Lower lobe of right lung (tissue), 2 donors: ENCODE measurements around the gene SH2B3. TPM values are rescaled to one million over a fixed set of nuclear protein-coding genes. Genes with fewer than 3 reads are reported as not detected.

Experiments
- ATAC-seq, 2 donors: fragments of 200-7000 bp; cut with Tn5 transposase; one replicate each; pipeline ENCODE4 v1.9.1; 2020 to 2022; ENCODE audit warnings: mild to moderate bottlenecking in 2 of 2, moderate library complexity in 2 of 2
- DNase-seq: peaks from one replicate; pipeline ENCODE4 v3.0.0-alpha.2; 2020
- H3K27ac ChIP-seq: fragments of 200-600 bp; one replicate; pipeline ENCODE4 v1.8.0; 2022
- H3K27me3 ChIP-seq: fragments of 200-600 bp; one replicate; pipeline ENCODE4 v1.8.0; 2022; ENCODE audit warnings: low read depth
- H3K36me3 ChIP-seq: fragments of 200-600 bp; one replicate; pipeline ENCODE4 v1.8.0; 2022; ENCODE audit warnings: mild to moderate bottlenecking
- H3K4me1 ChIP-seq: fragments of 200-600 bp; one replicate; pipeline ENCODE4 v1.8.0; 2022
- H3K4me3 ChIP-seq: fragments of 200-600 bp; one replicate; pipeline ENCODE4 v1.8.0; 2022; ENCODE audit warnings: mild to moderate bottlenecking
- H3K9me3 ChIP-seq: fragments of 200-600 bp; one replicate; pipeline ENCODE4 v1.8.0; 2022
- intact Hi-C: fragments of 100-400 bp; cut with DNase I; formaldehyde crosslinking; loops from one replicate; pipeline ENCODE4 v1.11.0; 2022
- total RNA-seq: library from RNA; stranded (reverse); fragmentation: NEBNext Ultra II Directional; extraction: Animal tissue kit (Norgen Biotek cat#: 25700); gene quantifications from one replicate; pipeline ENCODE4 v1.2.1, GENCODE V29; 2021
- TF ChIP-seq, protein P1 (sequence below): fragments of 200-600 bp; IDR thresholded peaks from one replicate; pipeline ENCODE4 v1.8.0; 2022; ENCODE audit warnings: antibody characterized with exemption, mild to moderate bottlenecking
- donor health status: DM: no; HTN: yes; CAD: no; lungs with severe emphysema.

Gene SH2B3
- total RNA-seq, 1 donor from 2014 or later, result 49.5 TPM

DNA sequence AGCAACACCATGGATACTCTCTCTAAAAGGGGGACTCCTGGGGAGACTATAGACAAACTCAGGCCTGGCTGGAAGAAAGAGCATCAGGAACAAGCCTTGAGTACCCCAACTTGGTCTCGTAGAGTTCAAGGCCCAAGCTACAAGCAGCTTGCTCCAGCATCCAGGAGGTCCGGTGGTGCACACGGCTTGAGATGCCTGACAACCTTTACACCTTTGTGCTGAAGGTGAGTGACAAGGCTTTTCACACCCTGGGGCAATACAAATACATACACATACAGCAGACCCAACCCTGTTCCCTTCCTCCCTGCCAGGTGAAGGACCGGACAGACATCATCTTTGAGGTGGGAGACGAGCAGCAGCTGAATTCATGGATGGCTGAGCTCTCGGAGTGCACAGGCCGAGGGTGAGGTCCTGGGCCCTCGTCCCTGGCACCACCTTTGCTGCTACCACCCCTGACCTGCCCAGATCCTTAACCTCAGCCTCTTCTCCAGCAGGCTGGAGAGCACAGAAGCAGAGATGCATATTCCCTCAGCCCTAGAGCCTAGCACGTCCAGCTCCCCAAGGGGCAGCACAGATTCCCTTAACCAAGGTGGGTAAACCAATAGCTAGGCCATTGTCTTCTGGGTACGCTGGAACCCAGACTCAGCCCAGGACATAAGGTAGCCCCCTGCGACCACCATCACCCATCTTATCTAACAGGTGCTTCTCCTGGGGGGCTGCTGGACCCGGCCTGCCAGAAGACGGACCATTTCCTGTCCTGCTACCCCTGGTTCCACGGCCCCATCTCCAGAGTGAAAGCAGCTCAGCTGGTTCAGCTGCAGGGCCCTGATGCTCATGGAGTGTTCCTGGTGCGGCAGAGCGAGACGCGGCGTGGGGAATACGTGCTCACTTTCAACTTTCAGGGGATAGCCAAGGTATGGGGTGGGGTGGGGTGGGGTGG, 41.2 kb downstream of the SH2B3 start:
- no peaks in the 10 kb centered on the region for H3K27me3 ChIP-seq
- no peak for ATAC-seq
- no peak for DNase-seq
- TF ChIP-seq, protein P1, sequence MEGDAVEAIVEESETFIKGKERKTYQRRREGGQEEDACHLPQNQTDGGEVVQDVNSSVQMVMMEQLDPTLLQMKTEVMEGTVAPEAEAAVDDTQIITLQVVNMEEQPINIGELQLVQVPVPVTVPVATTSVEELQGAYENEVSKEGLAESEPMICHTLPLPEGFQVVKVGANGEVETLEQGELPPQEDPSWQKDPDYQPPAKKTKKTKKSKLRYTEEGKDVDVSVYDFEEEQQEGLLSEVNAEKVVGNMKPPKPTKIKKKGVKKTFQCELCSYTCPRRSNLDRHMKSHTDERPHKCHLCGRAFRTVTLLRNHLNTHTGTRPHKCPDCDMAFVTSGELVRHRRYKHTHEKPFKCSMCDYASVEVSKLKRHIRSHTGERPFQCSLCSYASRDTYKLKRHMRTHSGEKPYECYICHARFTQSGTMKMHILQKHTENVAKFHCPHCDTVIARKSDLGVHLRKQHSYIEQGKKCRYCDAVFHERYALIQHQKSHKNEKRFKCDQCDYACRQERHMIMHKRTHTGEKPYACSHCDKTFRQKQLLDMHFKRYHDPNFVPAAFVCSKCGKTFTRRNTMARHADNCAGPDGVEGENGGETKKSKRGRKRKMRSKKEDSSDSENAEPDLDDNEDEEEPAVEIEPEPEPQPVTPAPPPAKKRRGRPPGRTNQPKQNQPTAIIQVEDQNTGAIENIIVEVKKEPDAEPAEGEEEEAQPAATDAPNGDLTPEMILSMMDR, result no peak
- peaks cover 83% of the 10 kb centered on the region for H3K36me3 ChIP-seq
- intact Hi-C loops, result no loop called here
- peak overlapping the region; percentile 77 for H3K27ac ChIP-seq
- no peak overlapping the region for H3K4me3 ChIP-seq
- H3K4me1 ChIP-seq, result peaks cover 79% of the 10 kb centered on the region
- no peaks in the 10 kb centered on the region for H3K9me3 ChIP-seq

DNA sequence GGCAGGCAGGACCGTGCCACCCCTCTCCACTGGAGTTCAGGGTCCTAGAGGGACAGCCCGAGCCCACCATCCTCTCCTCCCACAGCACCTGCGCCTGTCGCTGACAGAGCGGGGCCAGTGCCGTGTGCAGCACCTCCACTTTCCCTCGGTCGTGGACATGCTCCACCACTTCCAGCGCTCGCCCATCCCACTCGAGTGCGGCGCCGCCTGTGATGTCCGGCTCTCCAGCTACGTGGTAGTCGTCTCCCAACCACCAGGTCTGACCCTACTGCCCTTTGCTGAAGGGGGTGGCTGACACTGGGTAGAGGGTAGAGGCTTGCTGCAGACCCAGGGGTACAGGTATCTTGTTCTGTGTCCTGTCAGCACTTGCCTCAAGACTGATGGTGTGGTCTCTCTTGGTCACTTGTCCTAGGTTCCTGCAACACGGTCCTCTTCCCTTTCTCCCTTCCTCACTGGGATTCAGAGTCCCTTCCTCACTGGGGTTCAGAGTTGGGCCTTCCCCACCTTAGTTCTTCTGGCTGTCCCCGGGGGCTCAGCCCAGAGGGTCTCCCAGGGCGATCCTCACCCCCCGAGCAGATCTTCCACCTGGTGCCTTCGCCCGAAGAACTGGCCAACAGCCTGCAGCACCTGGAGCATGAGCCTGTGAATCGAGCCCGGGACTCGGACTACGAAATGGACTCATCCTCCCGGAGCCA, 42.0 kb downstream of the SH2B3 start:
- Histone ChIP-seq H3K27ac (peak overlapping the region; percentile 12), H3K27me3 (no peaks in the 10 kb centered on the region), H3K4me1 (peaks cover 72% of the 10 kb centered on the region), H3K36me3 (peaks cover 83% of the 10 kb centered on the region), H3K9me3 (no peaks in the 10 kb centered on the region), H3K4me3 (no peak overlapping the region)
- intact Hi-C loops, result no loop called here
- TF ChIP-seq, protein P1, result no peak
- no peak for ATAC-seq
- no peak for DNase-seq

DNA sequence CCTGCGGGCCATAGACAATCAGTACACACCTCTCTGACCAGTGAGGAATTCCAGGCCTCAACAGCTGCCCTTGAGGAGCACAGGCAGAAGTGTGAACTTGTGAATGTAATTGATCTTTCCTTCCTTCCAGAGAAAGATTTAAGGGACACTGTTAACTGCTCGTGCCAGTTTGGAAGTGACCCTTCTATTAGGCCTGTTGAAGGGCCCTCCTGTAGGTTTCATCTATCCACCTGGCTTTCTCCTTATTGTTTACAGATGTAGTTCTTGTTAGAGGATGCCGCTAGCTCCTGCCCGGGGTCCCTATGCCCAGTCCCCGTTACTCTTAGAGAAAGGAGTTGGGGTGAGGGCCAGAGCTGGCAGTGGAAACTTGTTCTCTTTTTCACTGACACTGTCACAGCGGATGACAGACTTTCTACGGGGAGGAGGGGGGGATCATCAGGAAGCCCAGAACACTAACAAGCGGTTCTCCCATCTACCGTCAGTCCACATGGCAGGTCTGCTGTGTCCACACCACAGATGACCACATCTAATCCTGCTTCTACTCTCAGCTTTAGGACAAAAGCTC, 42.6 kb downstream of the SH2B3 start:
- TF ChIP-seq, protein P1, result no peak
- Histone ChIP-seq H3K36me3 (peaks cover 83% of the 10 kb centered on the region), H3K27ac (peak overlapping the region; percentile 12), H3K4me1 (peaks cover 66% of the 10 kb centered on the region), H3K4me3 (no peak overlapping the region), H3K9me3 (no peaks in the 10 kb centered on the region), H3K27me3 (no peaks in the 10 kb centered on the region)
- intact Hi-C loops, result no loop called here
- no peak for DNase-seq
- no peak for ATAC-seq

DNA sequence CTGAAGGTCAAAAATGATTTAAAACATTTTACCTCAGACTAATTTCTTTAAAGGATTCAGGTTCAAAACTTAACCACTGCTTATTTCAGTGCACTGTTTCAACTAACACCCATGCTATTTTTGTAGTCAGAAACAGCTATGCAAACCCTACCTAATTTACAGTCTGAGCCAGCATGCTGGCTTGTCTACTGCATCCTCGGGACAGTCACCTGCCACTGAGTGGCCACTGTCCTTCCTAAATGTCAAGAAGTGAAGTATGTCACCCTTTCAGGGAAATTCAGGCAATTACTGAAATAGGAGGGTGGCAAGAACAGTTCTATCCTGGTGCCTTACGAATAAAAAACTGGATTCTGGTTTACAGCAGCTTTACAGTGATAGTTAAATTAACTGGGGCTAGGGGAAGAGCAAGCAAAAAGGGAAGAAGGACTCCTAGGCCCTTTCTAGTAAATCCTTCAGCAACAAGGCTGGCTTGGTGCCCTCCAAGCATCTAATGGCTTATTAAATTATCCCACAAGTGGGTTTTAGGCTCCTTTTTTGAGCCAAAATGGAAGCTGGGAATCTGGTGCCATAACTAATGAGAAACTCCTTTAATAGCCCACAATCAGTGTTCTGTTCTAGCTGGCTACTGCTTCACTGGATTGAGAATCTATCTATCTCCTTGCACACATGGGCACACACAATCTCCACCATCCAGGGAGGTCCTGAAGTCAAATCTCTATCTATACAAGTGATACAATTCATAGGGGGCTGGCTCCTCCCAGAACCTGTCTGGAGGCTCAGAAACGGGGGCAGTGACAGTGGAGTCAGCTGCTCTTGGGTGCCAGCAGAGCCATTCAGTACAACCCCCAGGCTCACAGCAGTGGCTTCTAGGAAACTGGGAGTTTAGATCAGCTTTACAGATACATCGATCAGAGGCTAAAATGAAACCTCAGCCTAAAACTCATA, 43.4 kb downstream of the SH2B3 start:
- ATAC-seq, result no peak
- intact Hi-C loops, result no loop called here
- Histone ChIP-seq H3K27me3 (no peaks in the 10 kb centered on the region), H3K4me3 (no peak overlapping the region), H3K27ac (peak overlapping the region; percentile 25), H3K9me3 (no peaks in the 10 kb centered on the region), H3K36me3 (peaks cover 89% of the 10 kb centered on the region), H3K4me1 (peaks cover 59% of the 10 kb centered on the region)
- no peak for DNase-seq
- TF ChIP-seq, protein P1, result no peak

DNA sequence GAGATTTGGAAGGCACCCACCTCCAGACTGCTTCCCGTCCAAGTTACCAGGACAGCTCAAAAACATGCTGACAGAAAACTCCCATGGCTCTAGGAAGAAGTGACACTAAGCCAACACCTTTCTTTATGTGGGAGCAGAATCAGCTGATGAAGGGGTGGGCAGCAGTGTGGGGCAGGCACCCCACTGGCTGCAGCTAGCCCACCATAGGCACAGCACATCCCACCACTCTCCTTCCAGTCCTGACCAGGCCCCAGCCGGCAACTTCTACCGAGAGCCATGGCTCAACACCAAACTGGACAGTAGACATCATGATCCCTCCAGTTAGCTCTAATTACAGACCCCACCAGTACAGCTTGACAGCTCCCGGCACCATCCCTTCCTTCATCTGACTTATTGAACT, 45.0 kb downstream of the SH2B3 start:
- Histone ChIP-seq H3K27ac (peak overlapping the region; percentile 0), H3K36me3 (peaks cover 100% of the 10 kb centered on the region), H3K27me3 (no peaks in the 10 kb centered on the region), H3K9me3 (no peaks in the 10 kb centered on the region), H3K4me3 (no peak overlapping the region), H3K4me1 (peaks cover 44% of the 10 kb centered on the region)
- DNase-seq, result no peak
- no peak for ATAC-seq
- intact Hi-C loops, result loop anchor here (10.0 kb wide), 1 partner anchor 56 kb away; no protein-coding TSS in a partner anchor
- TF ChIP-seq, protein P1, result no peak
